Left renal pelvis (tissue), 4 donors: ENCODE measurements around the gene PTPN14. TPM values are rescaled to one million over a fixed set of nuclear protein-coding genes. Genes with fewer than 3 reads are reported as not detected.
A peak's percentile ranks its signal among the peaks of the same experiment; 100 is the strongest.
"Not testable (repeated sequence)": the region's sequence is repeated elsewhere in the genome, so short reads cannot be mapped to it uniquely, and the experiment has no call there.

Experiments used
- DNase-seq, 4 donors: peaks; one replicate each; pipeline ENCODE4 v3.0.0-alpha.2; 2013; ENCODE audit warnings: low read depth in 4 of 4, low spot score in 3 of 4
- polyA plus RNA-seq, 4 donors: library from polyadenylated mRNA; unstranded; fragments of 120-200 nt; gene quantifications; one replicate each; pipeline ENCODE4 v1.2.1, GENCODE V29; 2013; ENCODE audit not compliant: insufficient read length in 4 of 4

PTPN14 gene
- polyA plus RNA-seq, 4 donors, result 22.5 to 36.6 (median 34.8) TPM

GRCh38 chr1:214514032-214514818 is 37.2 kb downstream of the PTPN14 start:
- no peak for DNase-seq

GRCh38 chr1:214513394-214513793 is 38.0 kb downstream of the PTPN14 start:
- no peak for DNase-seq

GRCh38 chr1:214511639-214511998 is 39.8 kb downstream of the PTPN14 start:
- DNase-seq, result no peak

- DNase-seq, result no peak
Measured at GRCh38 chr1:214510914-214511638, 40.3 kb downstream of the PTPN14 start.

GRCh38 chr1:214510477-214510876 is 40.9 kb downstream of the PTPN14 start:
- no peak for DNase-seq

GRCh38 chr1:214509622-214510021 is 41.8 kb downstream of the PTPN14 start:
- DNase-seq, result not testable (repeated sequence)

GRCh38 chr1:214506972-214507431 is 44.4 kb downstream of the PTPN14 start:
- peak in 1 of 4 donors; percentile 47 for DNase-seq

- DNase-seq, result no peak
Measured at GRCh38 chr1:214505134-214505533, 46.3 kb downstream of the PTPN14 start.

- DNase-seq, result no peak
Measured at GRCh38 chr1:214504330-214504729, 47.1 kb downstream of the PTPN14 start.

- DNase-seq, result no peak
Measured at GRCh38 chr1:214503553-214503952, 47.8 kb downstream of the PTPN14 start.

- DNase-seq, result no peak
Measured at GRCh38 chr1:214500340-214501055, 50.9 kb downstream of the PTPN14 start.

- no peak for DNase-seq
Measured at GRCh38 chr1:214499732-214500131, 51.7 kb downstream of the PTPN14 start.

GRCh38 chr1:214498021-214498420 is 53.4 kb downstream of the PTPN14 start:
- DNase-seq, result no peak

- no peak for DNase-seq
Measured at GRCh38 chr1:214496126-214496525, 55.3 kb downstream of the PTPN14 start.

GRCh38 chr1:214494706-214495105 is 56.7 kb downstream of the PTPN14 start:
- DNase-seq, result no peak

GRCh38 chr1:214494179-214494578 is 57.2 kb downstream of the PTPN14 start:
- not testable (repeated sequence) for DNase-seq

GRCh38 chr1:214493126-214493796 is 58.1 kb downstream of the PTPN14 start:
- DNase-seq, result no peak

- no peak for DNase-seq
Measured at GRCh38 chr1:214492401-214493075, 58.9 kb downstream of the PTPN14 start.

GRCh38 chr1:214491468-214492146 is 59.8 kb downstream of the PTPN14 start:
- DNase-seq, result no peak

GRCh38 chr1:214485151-214485550 is 66.3 kb downstream of the PTPN14 start:
- DNase-seq, result no peak
